GM21619 (cell line): Measurements from ENCODE around the gene FOXP2.

Experiments
- ATAC-seq: cut with Tn5 transposase; IDR thresholded peaks from one replicate; pipeline ENCODE4 v1.9.1; 2021; ENCODE audit not compliant: unreplicated experiment

The FOXP2 gene

DNA sequence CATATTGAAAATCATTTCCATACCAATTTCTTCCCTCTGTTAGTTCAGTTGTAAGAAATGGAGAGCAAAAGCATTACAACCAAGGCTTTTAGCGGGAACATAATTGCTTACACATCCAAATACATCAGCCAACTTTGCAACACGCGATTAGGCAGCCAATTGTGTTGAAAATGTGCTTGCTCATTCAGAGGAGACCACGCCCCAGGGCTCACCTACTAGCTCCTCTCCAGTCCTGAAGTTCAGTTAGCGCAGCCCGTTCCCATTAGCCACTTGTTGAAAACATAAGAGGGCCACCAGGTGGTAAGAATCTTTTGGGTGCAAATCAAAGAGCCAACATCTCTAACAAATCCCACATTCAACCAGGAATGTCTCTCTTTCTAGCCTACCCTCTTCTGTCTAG is 294.0 kb downstream of the FOXP2 start:
- ATAC-seq: no peak

- no peak for ATAC-seq
These were observed 295.9 kb downstream of the FOXP2 start for GRCh38 chr7:114710499-114710898.

- no peak for ATAC-seq
These were observed 296.6 kb downstream of the FOXP2 start for GRCh38 chr7:114711241-114711640.

DNA sequence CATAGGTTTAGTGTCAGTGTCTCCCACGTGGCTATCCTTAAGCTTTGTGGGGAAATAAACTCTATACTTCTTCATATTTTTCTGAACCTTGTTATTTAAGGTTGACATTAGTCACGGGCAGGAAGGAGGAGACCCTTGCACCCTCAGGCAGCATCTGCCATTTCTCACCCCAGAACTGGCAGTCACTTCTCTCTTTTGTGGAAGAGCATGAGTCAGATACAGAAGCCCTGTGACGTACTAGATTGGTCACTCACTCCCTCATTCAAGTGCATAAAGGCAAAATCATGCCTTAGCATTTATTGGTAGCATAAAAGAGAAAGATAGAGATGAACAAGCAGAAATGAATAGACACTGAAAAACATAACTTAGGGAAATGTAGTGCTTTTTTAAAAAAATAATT is 301.3 kb downstream of the FOXP2 start:
- ATAC-seq: no peak

- no peak for ATAC-seq
These were observed 304.2 kb downstream of the FOXP2 start for GRCh38 chr7:114718861-114719260.

DNA sequence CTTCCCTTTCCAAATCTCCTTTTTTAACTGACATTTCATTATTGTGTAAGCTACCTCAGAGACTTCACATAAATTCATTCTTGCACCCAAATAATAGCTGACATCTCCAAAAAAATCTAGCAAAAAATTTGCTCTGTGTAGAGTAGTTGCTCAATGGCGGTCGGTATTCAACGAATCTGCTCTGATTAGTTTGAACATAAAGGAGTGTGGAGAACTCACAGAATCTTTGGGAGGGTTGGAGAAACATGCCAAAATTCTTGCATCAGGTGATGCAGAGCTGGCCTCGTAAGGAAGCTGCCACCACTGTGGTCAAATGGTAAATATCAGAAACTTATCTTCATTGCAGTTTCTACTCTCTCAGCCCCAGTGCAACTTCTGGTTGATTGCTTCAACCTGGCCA is 306.1 kb downstream of the FOXP2 start:
- ATAC-seq: no peak

- ATAC-seq: no peak
These were observed 307.9 kb downstream of the FOXP2 start for GRCh38 chr7:114722562-114722961.

GRCh38 chr7:114723308-114723707 is 308.7 kb downstream of the FOXP2 start:
- ATAC-seq: no peak

DNA sequence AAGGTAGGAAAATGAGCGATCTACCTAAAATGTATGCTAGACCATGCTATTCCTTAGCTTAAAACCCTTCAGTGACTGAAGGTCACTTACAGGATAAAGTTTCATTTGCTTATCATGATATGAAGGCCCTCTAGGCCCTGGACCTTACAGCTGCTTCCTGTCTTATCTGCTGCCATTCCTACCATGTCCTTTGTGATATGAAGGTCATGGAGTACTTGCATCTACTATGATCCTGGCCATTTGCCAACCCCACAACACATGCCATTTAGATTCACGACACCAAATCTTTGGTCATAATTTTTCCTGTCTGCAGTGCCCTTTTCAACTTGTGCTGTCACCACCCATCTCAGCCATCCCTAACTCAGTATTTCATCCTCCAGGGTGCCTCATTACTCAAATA is 325.5 kb downstream of the FOXP2 start:
- no peak for ATAC-seq

DNA sequence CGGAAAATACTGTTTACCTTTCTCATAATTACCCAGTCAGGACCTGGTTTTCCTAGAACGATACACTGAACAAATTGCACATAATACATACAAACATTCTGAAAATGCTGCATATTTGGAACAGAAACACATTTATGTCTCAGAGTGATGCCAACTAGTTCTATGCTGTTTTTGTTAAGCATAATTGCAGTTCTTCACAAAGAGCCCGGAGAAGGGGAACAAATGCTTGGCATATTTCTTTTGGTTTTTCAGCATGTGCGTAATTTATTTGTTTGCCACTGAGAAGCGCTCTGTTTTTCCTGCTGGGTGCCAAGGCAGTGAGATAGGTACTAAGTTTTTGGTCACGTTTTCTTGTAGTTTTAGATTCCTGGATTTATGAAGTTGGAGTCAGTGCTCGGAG is 326.3 kb downstream of the FOXP2 start:
- ATAC-seq: no peak

- ATAC-seq: no peak
These were observed 327.3 kb downstream of the FOXP2 start for GRCh38 chr7:114741911-114742310.
